HepG2 (cell line): ENCODE measurements around the gene MMP24OS. TPM values are rescaled to one million over a fixed set of nuclear protein-coding genes. Genes with fewer than 3 reads are reported as not detected.

Experiments used
- AGO2 ChIP-seq: fragments of 200-400 bp; formaldehyde crosslinking; optimal IDR thresholded peaks from 2 replicates; pipeline ENCODE3; 2017; ENCODE audit warnings: mild to moderate bottlenecking, low read depth, low read length, moderate library complexity
- DRAP1 ChIP-seq: IDR thresholded peaks from 2 replicates; pipeline ENCODE4 v1.6.1; 2016; ENCODE audit warnings: missing genetic modification reagents, missing compliant biosample characterization
- GPN1 ChIP-seq: sonication (generic); formaldehyde crosslinking; IDR thresholded peaks from 2 replicates; pipeline ENCODE4 v1.5.1; 2020; ENCODE audit warnings: missing genetic modification reagents, borderline replicate concordance
- GTF3A ChIP-seq: sonication (generic); formaldehyde crosslinking; conservative IDR thresholded peaks from 2 replicates; pipeline ENCODE4 v1.4.0; 2020; ENCODE audit warnings: mild to moderate bottlenecking, missing genetic modification reagents
- HNF1A ChIP-seq, 2 experiments: sonication (generic) in 1 of 2; formaldehyde crosslinking in 1 of 2; IDR thresholded peaks; 2 replicates each; pipeline versions ENCODE4 v1.4.0 to v1.6.1; 2016 to 2020; ENCODE audit warnings: borderline replicate concordance in 1 of 2, low read depth in 1 of 2, mild to moderate bottlenecking in 1 of 2, missing genetic modification reagents in 1 of 2
- ISL2 ChIP-seq: sonication (generic); formaldehyde crosslinking; IDR thresholded peaks from 2 replicates; pipeline ENCODE4 v1.5.0; 2020; ENCODE audit warnings: missing genetic modification reagents
- MLXIP ChIP-seq: sonication (generic); formaldehyde crosslinking; IDR thresholded peaks from 2 replicates; pipeline ENCODE4 v1.9.0; 2021; ENCODE audit warnings: missing genetic modification reagents, borderline replicate concordance
- NFKBIZ ChIP-seq: IDR thresholded peaks from 2 replicates; pipeline ENCODE4 v1.6.1; 2018; ENCODE audit warnings: missing genetic modification reagents, missing compliant biosample characterization
- PRPF4 ChIP-seq: fragments of 200-400 bp; formaldehyde crosslinking; IDR thresholded peaks from 2 replicates; pipeline ENCODE4 v1.6.1; 2016; ENCODE audit warnings: low read length, low read depth; ENCODE audit not compliant: poor library complexity, severe bottlenecking
- TP53 ChIP-seq: sonication (generic); formaldehyde crosslinking; conservative IDR thresholded peaks from 2 replicates; pipeline ENCODE4 v1.4.0; 2020; ENCODE audit warnings: missing genetic modification reagents
- ZBTB7A ChIP-seq: sonication (generic); formaldehyde crosslinking; IDR thresholded peaks from 2 replicates; pipeline ENCODE4 v1.8.0; 2022; ENCODE audit warnings: mild to moderate bottlenecking, missing genetic modification reagents
- ZFX ChIP-seq: sonication (generic); formaldehyde crosslinking; IDR thresholded peaks from 2 replicates; pipeline ENCODE4 v1.4.0; 2020; ENCODE audit warnings: mild to moderate bottlenecking, low read depth, missing genetic modification reagents, moderate library complexity
- ZGPAT ChIP-seq: IDR thresholded peaks from 2 replicates; pipeline ENCODE4 v1.6.1; 2016; ENCODE audit warnings: mild to moderate bottlenecking
- ZMAT3 ChIP-seq: sonication (generic); formaldehyde crosslinking; conservative IDR thresholded peaks from 2 replicates; pipeline ENCODE4 v1.7.0; 2021; ENCODE audit warnings: missing genetic modification reagents
- ZNF10 ChIP-seq: sonication (generic); formaldehyde crosslinking; IDR thresholded peaks from 2 replicates; pipeline ENCODE4 v1.4.0; 2020; ENCODE audit warnings: mild to moderate bottlenecking, low read depth, missing genetic modification reagents, borderline replicate concordance
- ZNF263 ChIP-seq: sonication (generic); formaldehyde crosslinking; IDR thresholded peaks from 2 replicates; pipeline ENCODE4 v1.4.0; 2020; ENCODE audit warnings: missing genetic modification reagents
- ZNF616 ChIP-seq: sonication (generic); formaldehyde crosslinking; IDR thresholded peaks from 2 replicates; pipeline ENCODE4 v1.5.0; 2020; ENCODE audit warnings: low read depth, mild to moderate bottlenecking, missing genetic modification reagents
- ZNF737 ChIP-seq: sonication (generic); formaldehyde crosslinking; IDR thresholded peaks from 2 replicates; pipeline ENCODE4 v1.5.0; 2020; ENCODE audit warnings: missing genetic modification reagents, mild to moderate bottlenecking, borderline replicate concordance
- ZNF766 ChIP-seq: sonication (generic); formaldehyde crosslinking; IDR thresholded peaks from 2 replicates; pipeline ENCODE4 v1.5.0; 2020; ENCODE audit warnings: missing genetic modification reagents, borderline replicate concordance
- polyA plus RNA-seq, 8 experiments: library from polyadenylated mRNA; depleted of rRNA in 3 of 8; stranded (reverse) in 7 of 8; unstranded in 1 of 8; fragments of >200 nt; fragmentation: Illumina TruSeq in 4 of 8; extraction: Trizol in 4 of 8; gene quantifications; 2 replicates each; pipeline versions ENCODE4 v1.2.1 to v1.2.3, GENCODE V29; 2011 to 2016; ENCODE audit warnings: low read depth in 4 of 8, missing spikeins in 1 of 8, mixed read lengths in 1 of 8; ENCODE audit not compliant: insufficient read depth in 1 of 8
- total RNA-seq, 5 experiments: library from RNA; depleted of rRNA; stranded (reverse); fragments of >200 nt; fragmentation: Illumina TruSeq; extraction: Trizol; gene quantifications; 2 replicates each; pipeline ENCODE4 v1.2.3, GENCODE V29; 2016; ENCODE audit warnings: low read depth in 1 of 5

The MMP24OS gene
- total and polyA plus RNA-seq, 2 of the 13 experiments (the other 11 are each of a cell fraction or from before 2014, with no cell fraction given) = 6.0 to 8.5 TPM

- TF ChIP-seq ZFX = 0 out of 2 replicates have a peak, but pooled peaks have one; percentile 43
- peak; percentile 65; the same call in 1 of the 2 replicates for TF ChIP-seq ZNF616 (CRISPR knock-in tag)
- TF ChIP-seq ZGPAT (CRISPR knock-in tag) = peak; percentile 58
- no peak for TF ChIP-seq ZNF10
- no peak for TF ChIP-seq ZNF766 (CRISPR knock-in tag)
- TF ChIP-seq ZMAT3 (CRISPR knock-in tag) = peak; percentile 66; the same call in 1 of the 2 replicates
- TF ChIP-seq GPN1 (CRISPR knock-in tag) = no peak
- TF ChIP-seq MLXIP (CRISPR knock-in tag) = no peak
- TF ChIP-seq DRAP1 (CRISPR knock-in tag) = no peak; the same call in 1 of the 2 replicates
- TF ChIP-seq TP53 (CRISPR knock-in tag) = no peak
- TF ChIP-seq ISL2 = peak; percentile 59; the same call in 1 of the 2 replicates
- no peak for TF ChIP-seq AGO2
- TF ChIP-seq ZNF263 (CRISPR knock-in tag) = peak; percentile 73; the same call in 1 of the 2 replicates
- no peak for TF ChIP-seq ZNF737 (CRISPR knock-in tag)
- TF ChIP-seq GTF3A = no peak
- no peak for TF ChIP-seq ZBTB7A
- TF ChIP-seq PRPF4 = peak; percentile 9
- 0 out of 2 replicates have a peak, but pooled peaks have one; percentile 5 for TF ChIP-seq HNF1A (IDR thresholded peaks at IDR 0.05; ENCODE audit: low read depth)
- no peak for TF ChIP-seq HNF1A (CRISPR knock-in tag; IDR thresholded peaks at IDR 0.05; ENCODE audit: borderline replicate concordance)
- 0 out of 2 replicates have a peak, but pooled peaks have one; percentile 48 for TF ChIP-seq NFKBIZ (CRISPR knock-in tag)
Observed at GRCh38 chr20:35303735-35304491, 26.0 kb upstream of the MMP24OS start (continued).
